BJ (cell line): Measurements from ENCODE around the gene PPP2R2D. TPM values are rescaled to one million over a fixed set of nuclear protein-coding genes. Genes with fewer than 3 reads are reported as not detected.

Experiments
- CTCF ChIA-PET: fragments of 350-600 bp; formaldehyde crosslinking; extraction: SDS; loops from one replicate; lab custom pipeline; 2021; ENCODE audit warnings: antibody characterized with exemption, inconsistent platforms; lab: Yijun Ruan, JAX
- POLR2A ChIA-PET: fragments of 300-600 bp; sonication (Branson Sonifier 250); formaldehyde crosslinking; extraction: SDS; loops from one replicate; lab custom pipeline; 2021; ENCODE audit warnings: antibody characterized with exemption; lab: Charles Lee
- DNase-seq: peaks from one replicate; pipeline ENCODE4 v3.0.0-alpha.2; 2011; ENCODE audit warnings: low read depth
- H3K27me3 ChIP-seq: 2 replicates; pipeline ENCODE4 v1.6.0; 2011; ENCODE audit warnings: low read length; ENCODE audit not compliant: control insufficient read depth, insufficient read depth
- H3K36me3 ChIP-seq: 2 replicates; pipeline ENCODE4 v1.5.1; 2011; ENCODE audit warnings: low read length; ENCODE audit not compliant: control insufficient read depth, insufficient read depth
- H3K4me3 ChIP-seq: 2 replicates; pipeline ENCODE4 v1.5.1; 2011; ENCODE audit warnings: low read depth, mild to moderate bottlenecking, control low read depth, low read length
- polyA plus RNA-seq: library from polyadenylated mRNA; depleted of rRNA; stranded (reverse); fragments of >200 nt; gene quantifications from 2 replicates; pipeline ENCODE4 v1.2.3, GENCODE V29; 2011
- TF ChIP-seq, protein P1 (sequence below): IDR thresholded peaks from 2 replicates; pipeline ENCODE4 v1.5.1; 2011; ENCODE audit warnings: low read depth, mild to moderate bottlenecking, control low read depth, inconsistent platforms, low read length, moderate library complexity; ENCODE audit not compliant: insufficient read depth

PPP2R2D gene
- polyA plus RNA-seq, 1 experiment = 31.2 TPM

DNA sequence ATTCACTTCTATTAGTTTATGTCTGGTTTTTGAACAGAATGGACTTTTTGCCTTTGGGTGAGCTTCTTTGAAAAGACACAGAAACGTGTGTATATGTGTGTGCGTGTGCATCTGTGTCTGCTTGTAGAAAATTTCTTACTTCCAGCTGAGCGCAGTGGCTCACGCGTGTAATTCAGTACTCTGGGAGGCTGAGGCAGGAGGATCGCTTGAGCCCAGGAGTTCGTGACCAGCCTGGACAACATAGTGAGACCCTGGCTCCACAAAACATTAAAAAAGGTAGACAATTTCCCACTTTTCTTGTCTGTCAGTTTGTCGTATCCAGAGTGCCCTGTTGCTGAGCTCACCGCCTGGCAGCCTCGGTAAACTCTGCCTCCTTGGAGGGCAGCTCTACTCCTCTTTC, 25.4 kb downstream of the PPP2R2D start:
- Histone ChIP-seq H3K27me3 (no peaks in the 10 kb centered on the region), H3K36me3 (no peaks in the 10 kb centered on the region; the same call in 1 of the 2 replicates), H3K4me3 (no peak overlapping the region)
- POLR2A ChIA-PET = no interaction called here
- CTCF ChIA-PET = no interaction called here
- TF ChIP-seq, protein P1, sequence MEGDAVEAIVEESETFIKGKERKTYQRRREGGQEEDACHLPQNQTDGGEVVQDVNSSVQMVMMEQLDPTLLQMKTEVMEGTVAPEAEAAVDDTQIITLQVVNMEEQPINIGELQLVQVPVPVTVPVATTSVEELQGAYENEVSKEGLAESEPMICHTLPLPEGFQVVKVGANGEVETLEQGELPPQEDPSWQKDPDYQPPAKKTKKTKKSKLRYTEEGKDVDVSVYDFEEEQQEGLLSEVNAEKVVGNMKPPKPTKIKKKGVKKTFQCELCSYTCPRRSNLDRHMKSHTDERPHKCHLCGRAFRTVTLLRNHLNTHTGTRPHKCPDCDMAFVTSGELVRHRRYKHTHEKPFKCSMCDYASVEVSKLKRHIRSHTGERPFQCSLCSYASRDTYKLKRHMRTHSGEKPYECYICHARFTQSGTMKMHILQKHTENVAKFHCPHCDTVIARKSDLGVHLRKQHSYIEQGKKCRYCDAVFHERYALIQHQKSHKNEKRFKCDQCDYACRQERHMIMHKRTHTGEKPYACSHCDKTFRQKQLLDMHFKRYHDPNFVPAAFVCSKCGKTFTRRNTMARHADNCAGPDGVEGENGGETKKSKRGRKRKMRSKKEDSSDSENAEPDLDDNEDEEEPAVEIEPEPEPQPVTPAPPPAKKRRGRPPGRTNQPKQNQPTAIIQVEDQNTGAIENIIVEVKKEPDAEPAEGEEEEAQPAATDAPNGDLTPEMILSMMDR = no peak
- DNase-seq = no peak

- Histone ChIP-seq H3K27me3 (no peaks in the 10 kb centered on the region), H3K4me3 (no peak overlapping the region), H3K36me3 (no peaks in the 10 kb centered on the region; the same call in 1 of the 2 replicates)
- CTCF ChIA-PET = no interaction called here
- TF ChIP-seq, protein P1 = no peak
- no peak for DNase-seq
- POLR2A ChIA-PET = no interaction called here
Observed at GRCh38 chr10:131926743-131927595, 26.2 kb downstream of the PPP2R2D start.

DNA sequence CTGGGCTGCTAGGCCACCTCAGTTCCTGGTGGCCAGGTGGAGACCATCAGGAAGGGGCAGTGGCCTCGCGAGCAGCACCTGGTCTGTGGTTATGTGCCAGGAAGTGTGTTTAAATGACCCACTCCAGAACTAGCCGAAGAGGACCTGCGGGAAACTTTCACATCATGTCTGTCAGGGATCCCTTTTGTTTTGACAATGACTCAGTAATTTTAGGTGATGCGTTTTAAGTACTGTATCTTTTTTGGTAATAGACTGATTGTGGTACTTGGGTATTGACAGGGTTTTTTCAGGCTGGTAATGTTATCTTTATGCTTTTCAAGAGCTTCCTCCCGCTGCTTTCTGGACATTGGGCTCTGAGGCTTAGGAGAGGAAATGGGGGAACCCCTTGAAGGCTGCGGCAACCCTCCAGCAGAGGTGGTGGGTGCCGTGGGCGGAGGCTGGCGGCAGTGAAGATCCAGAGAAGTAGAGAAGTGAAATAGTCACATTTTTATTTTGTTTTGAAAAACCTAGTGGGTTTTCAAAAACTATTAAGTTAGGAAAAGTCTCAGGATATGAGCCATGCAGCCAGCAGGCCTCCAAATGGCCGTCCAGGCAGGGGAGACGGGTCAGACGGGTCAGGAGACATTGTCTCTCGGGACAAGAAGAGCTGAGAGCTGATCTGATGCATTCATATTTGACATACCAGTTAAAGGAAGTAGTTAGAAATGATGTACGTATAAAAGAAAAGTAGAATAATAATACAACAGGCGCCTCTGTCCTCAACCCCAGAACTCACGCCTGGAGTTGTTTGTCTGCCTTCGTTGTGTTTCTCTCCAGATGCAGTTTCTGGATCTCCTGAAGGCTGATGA, 27.7 kb downstream of the PPP2R2D start:
- ChIA-PET POLR2A (no interaction called here), CTCF (no interaction called here)
- no peak for DNase-seq
- no peaks in the 10 kb centered on the region; the same call in 1 of the 2 replicates for H3K36me3 ChIP-seq
- H3K27me3 ChIP-seq = no peaks in the 10 kb centered on the region
- TF ChIP-seq, protein P1 = no peak
- no peak overlapping the region for H3K4me3 ChIP-seq

DNA sequence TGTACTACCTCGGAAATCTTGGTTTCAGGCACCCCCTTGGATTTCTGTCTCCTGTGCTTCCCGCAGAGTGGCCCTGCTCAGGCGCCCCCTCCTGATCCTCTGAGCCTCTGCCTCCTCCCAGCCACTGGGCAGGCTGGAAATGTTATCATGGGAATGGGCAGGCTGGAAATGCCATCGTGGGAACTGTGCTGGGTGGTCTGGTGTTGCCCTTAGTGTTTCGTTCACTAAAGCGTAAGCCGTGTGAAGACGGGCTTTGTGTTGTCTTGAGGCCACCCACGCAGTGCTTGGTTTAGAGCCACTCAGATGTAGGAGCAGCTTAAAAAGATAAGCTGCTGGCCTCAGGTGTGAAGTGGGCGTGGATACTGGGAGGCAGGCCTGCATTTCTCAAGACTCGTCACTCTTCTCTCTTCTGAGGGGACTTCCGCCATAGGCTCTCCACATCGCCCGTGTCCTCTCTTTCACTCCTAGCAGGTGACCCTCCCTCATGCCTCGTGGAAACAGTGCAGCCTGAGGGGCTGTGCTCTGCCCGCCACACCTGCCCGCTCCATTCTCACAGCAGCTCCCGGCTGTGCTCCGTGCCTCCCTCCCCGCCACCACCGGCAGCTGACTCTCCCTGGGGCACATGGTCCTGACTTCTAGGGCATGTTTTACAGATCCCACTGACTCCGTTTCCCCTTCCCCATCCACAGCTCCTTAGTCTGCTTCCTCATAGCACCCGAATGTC, 28.5 kb downstream of the PPP2R2D start:
- Histone ChIP-seq H3K36me3 (no peaks in the 10 kb centered on the region; the same call in 1 of the 2 replicates), H3K4me3 (no peak overlapping the region), H3K27me3 (no peaks in the 10 kb centered on the region)
- ChIA-PET POLR2A (no interaction called here), CTCF (no interaction called here)
- TF ChIP-seq, protein P1 = no peak
- DNase-seq = no peak
